Type B pancreatic cell (in vitro differentiated cells): Measurements from ENCODE around the gene CACNB1. TPM values are rescaled to one million over a fixed set of nuclear protein-coding genes. Genes with fewer than 3 reads are reported as not detected.

ENCODE experiments used
- DNase-seq: peaks from one replicate; pipeline ENCODE4 v3.0.0; 2021; ENCODE audit warnings: mixed read lengths; ENCODE audit not compliant: unreplicated experiment; ENCODE audit errors: extremely low spot score
- H3K27ac Mint-ChIP-seq: 2 replicates; pipeline ENCODE4 v1.8.0; 2021; ENCODE audit warnings: mild to moderate bottlenecking, mixed read lengths
- H3K27me3 Mint-ChIP-seq: 2 replicates; pipeline ENCODE4 v1.8.0; 2021; ENCODE audit warnings: mixed read lengths
- H3K36me3 Mint-ChIP-seq: 2 replicates; pipeline ENCODE4 v1.8.0; 2021; ENCODE audit warnings: mixed read lengths
- H3K4me1 Mint-ChIP-seq: one replicate; pipeline ENCODE4 v1.8.0; 2021; ENCODE audit warnings: mixed read lengths; ENCODE audit not compliant: unreplicated experiment
- H3K4me3 Mint-ChIP-seq: 2 replicates; pipeline ENCODE4 v1.8.0; 2021; ENCODE audit warnings: mild to moderate bottlenecking, mixed read lengths
- H3K9me3 Mint-ChIP-seq: 2 replicates; pipeline ENCODE4 v1.8.0; 2021; ENCODE audit warnings: mixed read lengths
- total RNA-seq: library from RNA; stranded (reverse); gene quantifications from 2 replicates; pipeline ENCODE4 v1.2.1, GENCODE V29; 2021; ENCODE audit warnings: low replicate concordance
- TF ChIP-seq, protein P1 (sequence below): fragments of 200-600 bp; sonication (generic); conservative IDR thresholded peaks from 2 replicates; pipeline ENCODE4 v1.5.0; 2021; ENCODE audit warnings: antibody characterized with exemption, mild to moderate bottlenecking

CACNB1 gene
- total RNA-seq, 1 donor from 2014 or later: 9.5 TPM

- Mint-ChIP-seq H3K9me3 (no peaks in the 10 kb centered on the region), H3K4me1 (peaks cover 17% of the 10 kb centered on the region), H3K4me3 (no peak overlapping the region), H3K27me3 (peaks cover 18% of the 10 kb centered on the region), H3K27ac (no peak overlapping the region), H3K36me3 (peaks cover 16% of the 10 kb centered on the region)
- TF ChIP-seq, protein P1, sequence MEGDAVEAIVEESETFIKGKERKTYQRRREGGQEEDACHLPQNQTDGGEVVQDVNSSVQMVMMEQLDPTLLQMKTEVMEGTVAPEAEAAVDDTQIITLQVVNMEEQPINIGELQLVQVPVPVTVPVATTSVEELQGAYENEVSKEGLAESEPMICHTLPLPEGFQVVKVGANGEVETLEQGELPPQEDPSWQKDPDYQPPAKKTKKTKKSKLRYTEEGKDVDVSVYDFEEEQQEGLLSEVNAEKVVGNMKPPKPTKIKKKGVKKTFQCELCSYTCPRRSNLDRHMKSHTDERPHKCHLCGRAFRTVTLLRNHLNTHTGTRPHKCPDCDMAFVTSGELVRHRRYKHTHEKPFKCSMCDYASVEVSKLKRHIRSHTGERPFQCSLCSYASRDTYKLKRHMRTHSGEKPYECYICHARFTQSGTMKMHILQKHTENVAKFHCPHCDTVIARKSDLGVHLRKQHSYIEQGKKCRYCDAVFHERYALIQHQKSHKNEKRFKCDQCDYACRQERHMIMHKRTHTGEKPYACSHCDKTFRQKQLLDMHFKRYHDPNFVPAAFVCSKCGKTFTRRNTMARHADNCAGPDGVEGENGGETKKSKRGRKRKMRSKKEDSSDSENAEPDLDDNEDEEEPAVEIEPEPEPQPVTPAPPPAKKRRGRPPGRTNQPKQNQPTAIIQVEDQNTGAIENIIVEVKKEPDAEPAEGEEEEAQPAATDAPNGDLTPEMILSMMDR: no peak
- DNase-seq: no peak
Observed at GRCh38 chr17:39205112-39205526, 7.7 kb upstream of the CACNB1 start.

DNA sequence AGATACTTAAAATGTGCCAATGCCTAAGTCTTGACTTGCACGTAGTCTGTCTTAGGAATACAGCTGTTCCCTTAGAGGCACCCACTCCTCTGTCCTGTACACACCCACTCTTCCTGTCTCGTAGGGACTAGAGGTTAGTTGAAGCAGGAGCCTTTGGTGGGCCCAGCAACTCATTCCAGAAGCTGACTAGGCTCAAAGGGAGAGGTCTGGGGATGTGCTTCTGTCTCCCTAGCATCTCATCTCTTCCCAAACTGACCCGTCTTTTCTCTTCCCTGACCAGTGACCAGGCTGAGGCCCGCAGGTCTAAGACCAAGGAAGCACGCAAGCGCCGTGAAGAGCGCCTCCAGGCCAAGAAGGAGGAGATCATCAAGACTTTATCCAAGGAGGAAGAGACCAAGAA lies 6.8 kb upstream of the CACNB1 start:
- Mint-ChIP-seq H3K27me3 (peaks cover 14% of the 10 kb centered on the region), H3K4me3 (no peak overlapping the region), H3K27ac (peak overlapping the region; percentile 48), H3K4me1 (peaks cover 25% of the 10 kb centered on the region), H3K9me3 (no peaks in the 10 kb centered on the region), H3K36me3 (peaks cover 18% of the 10 kb centered on the region)
- TF ChIP-seq, protein P1: no peak
- no peak for DNase-seq

DNA sequence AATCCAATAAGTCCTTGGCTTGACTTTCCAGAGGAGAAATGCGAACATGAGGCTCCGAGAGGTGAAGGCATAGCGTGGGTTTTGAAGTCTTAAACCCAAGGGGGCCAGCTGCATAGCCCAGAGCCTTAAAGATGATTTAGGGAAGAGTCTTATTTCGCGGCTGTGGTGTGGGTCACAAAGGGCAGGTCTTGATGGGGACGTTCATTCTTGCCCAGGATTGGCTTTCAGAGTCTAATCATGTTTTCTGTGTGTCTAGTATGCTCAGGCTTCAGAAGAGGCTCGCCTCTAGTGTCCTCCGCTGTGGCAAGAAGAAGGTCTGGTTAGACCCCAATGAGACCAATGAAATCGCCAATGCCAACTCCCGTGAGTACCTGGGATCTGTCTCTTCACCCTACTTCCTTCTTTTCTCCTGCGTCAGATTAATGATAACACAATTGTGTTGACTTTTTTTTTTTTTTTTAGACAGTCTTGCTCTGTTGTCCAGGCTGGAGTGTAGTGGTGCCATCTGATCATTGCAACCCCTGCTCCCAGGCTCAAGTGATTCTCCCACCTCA lies 3.6 kb upstream of the CACNB1 start:
- Mint-ChIP-seq H3K27ac (peak overlapping the region; percentile 98), H3K9me3 (no peaks in the 10 kb centered on the region), H3K27me3 (no peaks in the 10 kb centered on the region), H3K4me1 (peaks cover 20% of the 10 kb centered on the region), H3K36me3 (peaks cover 18% of the 10 kb centered on the region), H3K4me3 (peak overlapping the region; percentile 92)
- DNase-seq: no peak
- TF ChIP-seq, protein P1: no peak

DNA sequence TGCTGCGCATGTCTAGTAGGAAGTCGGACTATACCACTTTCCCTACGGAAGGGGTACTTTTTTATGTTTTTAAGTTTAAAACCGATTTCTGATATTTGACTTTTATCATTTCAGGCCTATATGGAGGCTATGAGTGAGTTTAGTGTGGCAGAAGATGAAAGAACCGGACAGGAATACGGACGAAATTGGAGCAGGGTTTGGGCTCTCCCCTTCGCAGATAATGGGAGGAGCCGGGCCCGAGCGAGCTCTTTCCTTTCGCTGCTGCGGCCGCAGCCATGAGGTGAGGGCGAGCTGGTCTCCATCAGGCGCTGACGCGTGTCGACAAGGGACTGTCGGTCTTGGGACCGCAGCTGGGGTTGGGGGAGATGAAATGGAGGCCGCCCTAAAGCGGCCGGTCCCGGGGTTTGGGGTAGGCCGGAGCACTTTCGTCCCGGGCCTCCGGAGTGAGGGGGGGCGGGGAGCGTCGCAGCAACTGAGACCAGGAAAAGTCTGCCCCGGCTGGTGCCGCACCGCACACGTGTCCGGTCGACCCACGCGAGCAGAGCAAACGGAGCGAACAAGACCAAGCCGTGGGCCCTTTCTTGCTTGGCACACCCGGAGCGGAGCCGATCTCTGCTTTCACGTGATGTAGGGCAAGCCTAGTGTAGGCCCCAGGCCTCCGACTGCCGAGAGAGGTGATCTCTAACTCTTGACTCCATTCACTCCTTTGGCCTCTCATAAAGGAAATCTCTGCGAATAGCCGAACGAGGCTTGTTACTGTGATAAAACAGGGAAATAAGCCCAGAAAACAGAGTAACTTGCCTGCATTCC lies 2.8 kb upstream of the CACNB1 start, which contains the start of gene RPL19:
Gene RPL19, plus strand, starts transcription at position 214 of the 810 bp plus-strand sequence. Its CDS starts 62 bp downstream, at position 276.
- TF ChIP-seq, protein P1: no peak
- no peaks in the 10 kb centered on the region for H3K27me3 Mint-ChIP-seq
- H3K36me3 Mint-ChIP-seq: peaks cover 18% of the 10 kb centered on the region
- DNase-seq: no peak
- no peaks in the 10 kb centered on the region for H3K9me3 Mint-ChIP-seq
- peak within 1 kb of the TSS; percentile 92 for H3K4me3 Mint-ChIP-seq
- H3K4me1 Mint-ChIP-seq: peaks cover 20% of the 10 kb centered on the region
- peak within 1 kb of the TSS; percentile 98 for H3K27ac Mint-ChIP-seq

DNA sequence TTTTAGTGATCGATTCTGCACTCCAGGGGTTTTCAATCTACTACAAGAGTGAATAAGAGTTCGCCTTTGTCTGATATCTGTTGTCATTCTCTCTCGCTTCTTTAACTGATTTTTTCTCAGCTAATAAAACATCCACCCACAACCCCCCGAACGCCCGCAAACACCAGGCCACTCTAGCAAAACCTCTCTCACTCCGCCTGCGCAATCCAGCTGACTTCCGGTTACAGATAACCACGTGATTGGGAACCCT lies 2.3 kb upstream of the CACNB1 start:
- peak; percentile 83 for DNase-seq
- TF ChIP-seq, protein P1: no peak
- Mint-ChIP-seq H3K4me1 (peaks cover 22% of the 10 kb centered on the region), H3K36me3 (peaks cover 18% of the 10 kb centered on the region), H3K4me3 (peak overlapping the region; percentile 92), H3K9me3 (no peaks in the 10 kb centered on the region), H3K27ac (peak overlapping the region; percentile 98), H3K27me3 (no peaks in the 10 kb centered on the region)
